Lower leg skin (tissue), 4 donors: Measurements from ENCODE around the gene IPCEF1. TPM values are rescaled to one million over a fixed set of nuclear protein-coding genes. Genes with fewer than 3 reads are reported as not detected.

Experiments
- DNase-seq, 2 donors: peaks; one replicate each; pipeline ENCODE4 v3.0.0-alpha.2; 2019; ENCODE audit warnings: low spot score in 2 of 2
- H3K4me3 ChIP-seq: fragments of 200-600 bp; sonication (generic); 2 replicates; pipeline ENCODE4 v1.5.1; 2017; ENCODE audit warnings: mild to moderate bottlenecking, low read depth; ENCODE audit not compliant: poor library complexity, severe bottlenecking
- POLR2A ChIP-seq, 2 donors: fragments of 450-650 bp; IDR thresholded peaks; one replicate each; pipeline ENCODE4 v1.6.1; 2016 to 2017; ENCODE audit warnings: antibody characterized with exemption in 2 of 2, mild to moderate bottlenecking in 1 of 2, moderate library complexity in 1 of 2
- WGBS, 2 donors: methylation state at CpG; one replicate each; pipeline ENCODE4 v1.1.5; 2018; 5-methylcytosine and 5-hydroxymethylcytosine counted together
- intact Hi-C: fragments of 100-400 bp; cut with DNase I; formaldehyde crosslinking; loops from one replicate; pipeline ENCODE4 v1.15.0; 2023; ENCODE audit warnings: low total_unique reads
- total RNA-seq, 4 donors: library from RNA; depleted of rRNA; stranded (reverse); fragments of >200 nt; gene quantifications; one replicate each; pipeline ENCODE4 v1.1.0, GENCODE V29; 2016
- TF ChIP-seq, protein P1 (sequence below), 3 donors: fragments of 450-650 bp; IDR thresholded peaks; one replicate each; pipeline ENCODE4 v1.5.1; 2016; ENCODE audit warnings: antibody characterized with exemption in 3 of 3, mild to moderate bottlenecking in 3 of 3, moderate library complexity in 2 of 3

The IPCEF1 gene
- total RNA-seq, 4 donors from 2014 or later = 0.67 to 1.7 (median 0.97) TPM

- DNase-seq = no peak
- TF ChIP-seq, protein P1, sequence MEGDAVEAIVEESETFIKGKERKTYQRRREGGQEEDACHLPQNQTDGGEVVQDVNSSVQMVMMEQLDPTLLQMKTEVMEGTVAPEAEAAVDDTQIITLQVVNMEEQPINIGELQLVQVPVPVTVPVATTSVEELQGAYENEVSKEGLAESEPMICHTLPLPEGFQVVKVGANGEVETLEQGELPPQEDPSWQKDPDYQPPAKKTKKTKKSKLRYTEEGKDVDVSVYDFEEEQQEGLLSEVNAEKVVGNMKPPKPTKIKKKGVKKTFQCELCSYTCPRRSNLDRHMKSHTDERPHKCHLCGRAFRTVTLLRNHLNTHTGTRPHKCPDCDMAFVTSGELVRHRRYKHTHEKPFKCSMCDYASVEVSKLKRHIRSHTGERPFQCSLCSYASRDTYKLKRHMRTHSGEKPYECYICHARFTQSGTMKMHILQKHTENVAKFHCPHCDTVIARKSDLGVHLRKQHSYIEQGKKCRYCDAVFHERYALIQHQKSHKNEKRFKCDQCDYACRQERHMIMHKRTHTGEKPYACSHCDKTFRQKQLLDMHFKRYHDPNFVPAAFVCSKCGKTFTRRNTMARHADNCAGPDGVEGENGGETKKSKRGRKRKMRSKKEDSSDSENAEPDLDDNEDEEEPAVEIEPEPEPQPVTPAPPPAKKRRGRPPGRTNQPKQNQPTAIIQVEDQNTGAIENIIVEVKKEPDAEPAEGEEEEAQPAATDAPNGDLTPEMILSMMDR (IDR thresholded peaks at IDR 0.05) = no peak
- no peak for TF ChIP-seq POLR2A (IDR thresholded peaks at IDR 0.05)
- intact Hi-C loops = no loop called here
- WGBS, 2 donors = 73% methylated on average over 6 of the region's 6 CpGs
- no peak overlapping the region for H3K4me3 ChIP-seq
Measured at GRCh38 chr6:154222716-154223115, 133.9 kb downstream of the IPCEF1 start.

DNA sequence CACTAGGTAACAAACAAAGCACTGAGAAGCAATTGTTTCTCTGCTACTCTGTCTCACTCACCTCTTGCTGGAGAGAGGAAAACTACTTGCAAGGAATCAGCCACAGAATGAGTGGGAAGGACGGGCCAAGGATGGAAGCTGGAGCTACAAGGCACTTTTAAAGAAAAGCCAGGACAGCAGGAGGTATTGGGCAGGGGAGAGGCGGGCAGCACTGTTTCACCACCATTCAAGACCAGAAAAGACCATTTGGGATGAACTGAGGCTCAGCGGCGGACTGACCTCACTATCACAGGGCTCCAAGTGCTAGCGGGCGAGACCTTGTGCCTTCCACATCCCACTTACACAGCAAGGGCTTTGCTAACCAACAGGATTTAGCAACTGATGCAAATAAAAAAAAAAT is 137.4 kb downstream of the IPCEF1 start:
- intact Hi-C loops = no loop called here
- WGBS, 2 donors = 78 to 88% methylated on average over 6 of the region's 6 CpGs
- no peak for DNase-seq
- no peak overlapping the region for H3K4me3 ChIP-seq
- TF ChIP-seq, protein P1 (IDR thresholded peaks at IDR 0.05) = no peak
- TF ChIP-seq POLR2A (IDR thresholded peaks at IDR 0.05) = no peak

DNA sequence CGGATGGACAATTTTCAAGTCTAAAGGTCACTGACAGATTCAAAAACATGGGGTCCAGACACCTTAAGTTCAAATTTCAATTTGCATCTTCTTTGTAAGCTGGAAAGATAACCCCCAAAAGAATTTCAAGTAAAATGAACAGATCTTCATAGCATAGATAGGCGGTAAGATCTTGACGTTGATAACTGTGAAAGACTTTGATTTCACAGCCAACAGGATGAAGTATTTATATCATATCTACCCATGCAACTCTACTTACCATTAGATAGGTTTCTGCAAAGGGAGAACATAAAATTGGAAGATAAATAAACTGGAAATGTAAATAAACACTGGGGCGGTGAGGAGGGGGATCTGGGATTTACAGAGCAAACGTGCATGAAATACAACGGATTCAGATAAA is 137.8 kb downstream of the IPCEF1 start:
- intact Hi-C loops = no loop called here

DNA sequence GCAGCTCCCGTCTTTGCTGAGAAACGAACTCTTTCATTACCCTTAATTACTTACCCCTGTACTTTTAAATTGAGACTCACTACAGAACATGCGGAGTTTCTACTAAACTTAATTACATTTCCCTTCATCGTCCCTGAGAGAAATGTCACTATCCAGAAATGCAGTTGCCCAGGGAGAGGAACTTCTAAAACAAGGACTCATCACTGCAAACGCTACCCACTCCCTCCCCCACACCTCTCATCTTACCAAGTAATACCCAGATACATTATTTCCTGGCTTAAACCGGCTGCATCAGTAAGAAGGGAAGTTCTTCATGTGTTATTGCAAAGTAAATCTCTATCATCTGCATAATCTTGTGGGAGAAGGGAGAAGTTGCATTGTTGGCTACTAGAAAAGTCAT is 138.3 kb downstream of the IPCEF1 start:
- no peak for TF ChIP-seq POLR2A (IDR thresholded peaks at IDR 0.05)
- TF ChIP-seq, protein P1 (IDR thresholded peaks at IDR 0.05) = no peak
- WGBS, 2 donors = 52 to 56% methylated on average over 6 of the region's 6 CpGs
- no peak overlapping the region for H3K4me3 ChIP-seq
- no peak for DNase-seq
- intact Hi-C loops = no loop called here

More for the DNA sequence above, 137.8 kb downstream of the IPCEF1 start:
- TF ChIP-seq, protein P1 (IDR thresholded peaks at IDR 0.05) = no peak
- no peak for TF ChIP-seq POLR2A (IDR thresholded peaks at IDR 0.05)
- no peak for DNase-seq
- no peak overlapping the region for H3K4me3 ChIP-seq
- 64% methylated on average over 6 of the region's 6 CpGs for WGBS, 2 donors

GRCh38 chr6:154213782-154214181 is 142.8 kb downstream of the IPCEF1 start:
- no peak overlapping the region for H3K4me3 ChIP-seq
- DNase-seq = no peak
- TF ChIP-seq, protein P1 (IDR thresholded peaks at IDR 0.05) = no peak
- TF ChIP-seq POLR2A (IDR thresholded peaks at IDR 0.05) = no peak
- 88 to 89% methylated on average over 3 of the region's 3 CpGs for WGBS, 2 donors
- intact Hi-C loops = no loop called here

DNA sequence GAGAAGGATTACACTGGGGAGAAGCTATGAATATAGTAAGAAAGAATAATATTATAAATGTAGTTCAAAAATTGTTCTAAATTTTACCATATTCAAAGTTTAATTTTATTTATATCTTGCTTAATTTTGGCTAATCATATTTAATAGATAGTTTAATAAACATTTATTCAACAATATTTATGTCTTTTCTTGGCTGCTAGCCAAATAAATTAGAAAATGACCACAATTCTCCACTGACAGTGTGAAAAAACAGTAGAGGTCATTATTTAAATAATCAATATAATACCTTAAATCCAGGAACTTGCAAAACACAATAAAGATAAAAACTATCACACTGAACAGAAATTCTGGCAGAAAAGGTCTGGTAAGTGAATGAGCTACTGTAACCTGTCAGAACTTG is 145.9 kb downstream of the IPCEF1 start:
- intact Hi-C loops = no loop called here
- H3K4me3 ChIP-seq = no peak overlapping the region
- no peak for TF ChIP-seq POLR2A (IDR thresholded peaks at IDR 0.05)
- TF ChIP-seq, protein P1 (IDR thresholded peaks at IDR 0.05) = no peak
- DNase-seq = no peak
